Measurements from ENCODE around the gene COLEC11.

COLEC11 gene

DNA sequence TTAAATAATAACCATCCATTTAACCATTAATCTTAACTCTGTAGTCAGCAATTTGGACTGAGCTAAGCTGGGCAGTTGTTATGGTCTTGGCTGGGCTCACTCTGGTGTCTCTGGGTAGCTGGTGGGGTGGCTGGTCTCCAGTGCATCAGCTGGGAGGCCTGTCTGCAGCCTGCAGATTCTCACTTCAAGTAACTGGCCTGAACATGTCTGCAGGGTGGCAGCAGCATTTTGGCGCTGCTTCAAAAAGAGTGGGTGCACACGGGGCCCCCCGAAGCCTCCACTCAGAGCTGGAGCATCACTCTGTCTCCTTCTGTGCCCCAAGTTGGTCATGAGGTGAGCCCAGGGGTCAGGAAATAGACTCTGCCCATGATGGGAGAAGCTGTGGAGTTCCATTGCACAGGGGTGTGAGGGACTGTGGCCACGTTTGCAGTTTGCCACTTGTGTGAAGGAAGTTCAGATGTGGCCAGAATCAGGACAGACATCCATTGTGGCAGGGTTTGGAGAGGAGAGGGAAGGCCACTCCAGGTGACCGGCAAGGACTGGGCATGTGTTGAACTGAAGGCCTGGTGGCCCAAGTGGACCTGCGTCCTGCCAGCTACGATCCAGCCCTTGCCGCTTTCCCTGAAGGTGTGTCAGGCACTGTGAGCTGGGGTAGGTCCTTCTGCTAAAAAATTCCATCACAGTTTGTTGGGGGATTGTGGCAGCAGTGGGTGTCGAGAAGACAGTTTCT lies 58.1 kb downstream of the COLEC11 start:
- TF ChIP-seq, protein P1, sequence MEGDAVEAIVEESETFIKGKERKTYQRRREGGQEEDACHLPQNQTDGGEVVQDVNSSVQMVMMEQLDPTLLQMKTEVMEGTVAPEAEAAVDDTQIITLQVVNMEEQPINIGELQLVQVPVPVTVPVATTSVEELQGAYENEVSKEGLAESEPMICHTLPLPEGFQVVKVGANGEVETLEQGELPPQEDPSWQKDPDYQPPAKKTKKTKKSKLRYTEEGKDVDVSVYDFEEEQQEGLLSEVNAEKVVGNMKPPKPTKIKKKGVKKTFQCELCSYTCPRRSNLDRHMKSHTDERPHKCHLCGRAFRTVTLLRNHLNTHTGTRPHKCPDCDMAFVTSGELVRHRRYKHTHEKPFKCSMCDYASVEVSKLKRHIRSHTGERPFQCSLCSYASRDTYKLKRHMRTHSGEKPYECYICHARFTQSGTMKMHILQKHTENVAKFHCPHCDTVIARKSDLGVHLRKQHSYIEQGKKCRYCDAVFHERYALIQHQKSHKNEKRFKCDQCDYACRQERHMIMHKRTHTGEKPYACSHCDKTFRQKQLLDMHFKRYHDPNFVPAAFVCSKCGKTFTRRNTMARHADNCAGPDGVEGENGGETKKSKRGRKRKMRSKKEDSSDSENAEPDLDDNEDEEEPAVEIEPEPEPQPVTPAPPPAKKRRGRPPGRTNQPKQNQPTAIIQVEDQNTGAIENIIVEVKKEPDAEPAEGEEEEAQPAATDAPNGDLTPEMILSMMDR (IDR thresholded peaks at IDR 0.05) = no peak

DNA sequence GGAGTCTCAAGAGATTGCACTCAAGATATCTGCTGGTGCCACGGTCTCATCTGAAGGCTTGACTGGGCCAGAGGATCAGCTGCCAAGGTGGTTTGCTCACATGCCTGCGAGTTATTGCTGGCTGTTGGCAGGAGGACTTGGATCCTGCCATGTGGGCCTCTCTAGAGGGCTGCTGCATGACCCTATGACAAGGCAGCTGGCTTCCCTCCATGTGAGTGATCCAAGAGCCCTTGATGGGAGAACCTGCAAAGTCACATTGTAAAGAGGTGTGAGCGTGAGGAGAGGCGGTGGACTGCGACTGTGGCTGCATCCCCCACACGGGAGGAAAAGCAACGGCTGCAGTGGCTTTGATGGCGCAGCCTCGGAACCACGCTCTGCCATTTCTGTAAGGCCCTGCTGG lies 59.1 kb downstream of the COLEC11 start:
- TF ChIP-seq, protein P1 (IDR thresholded peaks at IDR 0.05) = no peak

DNA sequence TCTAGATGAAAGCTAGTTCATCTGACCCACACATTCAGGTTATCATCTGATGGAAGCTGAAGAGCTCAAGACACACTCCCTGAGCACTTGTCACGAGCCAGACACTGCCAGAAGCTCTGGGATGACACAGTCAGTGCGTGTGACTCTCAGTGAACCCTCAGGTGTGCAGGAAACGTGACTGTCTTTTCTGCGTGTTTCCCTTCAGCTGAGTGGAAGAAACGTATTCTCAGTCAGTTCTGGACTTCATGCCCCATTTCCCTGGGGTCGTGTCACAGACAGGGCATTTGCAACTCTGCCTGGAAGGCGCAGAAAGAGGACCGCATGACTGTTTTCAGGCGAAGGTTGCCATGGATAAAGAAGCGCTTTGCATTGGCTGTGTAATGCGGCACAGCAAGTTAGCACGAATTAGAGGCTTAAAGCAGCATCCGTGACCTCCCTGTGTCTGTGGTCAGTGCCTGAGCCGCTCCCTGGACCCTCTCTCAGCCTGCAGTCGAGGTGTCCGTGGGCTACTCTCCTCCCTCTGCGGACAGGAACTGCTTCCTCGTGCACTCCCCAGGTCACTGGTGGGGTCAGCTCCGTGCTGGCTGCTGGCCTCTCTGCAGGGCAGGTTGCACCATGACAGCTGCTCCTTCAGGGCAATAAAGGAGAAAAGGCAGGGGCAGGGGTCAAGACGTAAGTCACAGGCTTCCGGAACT lies 59.8 kb downstream of the COLEC11 start:
- TF ChIP-seq, protein P1 (IDR thresholded peaks at IDR 0.05) = no peak

DNA sequence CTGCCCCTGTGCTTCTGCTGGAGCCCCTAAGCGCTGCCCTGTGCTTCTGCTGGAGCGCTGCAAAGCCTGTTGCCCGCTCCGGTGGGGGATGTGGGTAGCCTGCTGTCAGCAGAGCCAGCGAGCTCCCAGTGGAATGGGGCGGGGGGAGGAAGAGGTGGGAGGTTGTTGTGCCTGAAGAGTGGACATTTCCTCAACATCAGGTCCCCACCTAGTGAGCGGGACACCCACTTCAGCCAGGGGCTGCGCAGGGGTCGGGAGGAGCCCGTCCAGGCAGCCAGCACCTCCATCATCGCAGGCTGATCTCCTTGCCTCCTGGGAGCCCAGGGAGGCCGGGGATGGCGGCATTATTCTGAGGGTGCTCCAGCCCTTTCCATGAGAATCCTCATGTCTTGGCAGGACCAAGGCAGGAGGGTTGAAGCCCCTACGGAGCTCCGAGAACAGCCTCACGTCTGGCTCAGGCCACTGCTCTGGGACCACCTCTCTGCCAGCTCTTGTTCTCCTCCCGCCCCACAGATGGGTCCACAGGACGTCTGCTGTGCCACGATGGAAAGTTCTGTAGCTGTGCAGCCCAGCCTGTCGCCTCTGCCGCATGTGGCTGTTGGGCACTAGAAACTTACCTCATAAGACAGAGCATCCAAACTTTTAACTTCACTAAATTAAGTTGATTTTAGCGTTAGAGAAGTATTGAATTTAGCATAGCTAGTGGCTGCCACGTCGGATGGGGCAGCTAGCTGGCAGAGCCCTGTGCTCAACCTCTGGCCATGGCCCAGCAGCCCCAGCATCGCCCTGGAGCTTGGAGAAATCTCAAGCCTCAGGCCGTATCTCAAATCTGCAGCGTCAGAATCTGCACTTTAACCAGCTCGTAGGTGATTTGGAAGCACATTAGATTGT lies 61.2 kb downstream of the COLEC11 start:
- TF ChIP-seq, protein P1 (IDR thresholded peaks at IDR 0.05) = no peak

DNA sequence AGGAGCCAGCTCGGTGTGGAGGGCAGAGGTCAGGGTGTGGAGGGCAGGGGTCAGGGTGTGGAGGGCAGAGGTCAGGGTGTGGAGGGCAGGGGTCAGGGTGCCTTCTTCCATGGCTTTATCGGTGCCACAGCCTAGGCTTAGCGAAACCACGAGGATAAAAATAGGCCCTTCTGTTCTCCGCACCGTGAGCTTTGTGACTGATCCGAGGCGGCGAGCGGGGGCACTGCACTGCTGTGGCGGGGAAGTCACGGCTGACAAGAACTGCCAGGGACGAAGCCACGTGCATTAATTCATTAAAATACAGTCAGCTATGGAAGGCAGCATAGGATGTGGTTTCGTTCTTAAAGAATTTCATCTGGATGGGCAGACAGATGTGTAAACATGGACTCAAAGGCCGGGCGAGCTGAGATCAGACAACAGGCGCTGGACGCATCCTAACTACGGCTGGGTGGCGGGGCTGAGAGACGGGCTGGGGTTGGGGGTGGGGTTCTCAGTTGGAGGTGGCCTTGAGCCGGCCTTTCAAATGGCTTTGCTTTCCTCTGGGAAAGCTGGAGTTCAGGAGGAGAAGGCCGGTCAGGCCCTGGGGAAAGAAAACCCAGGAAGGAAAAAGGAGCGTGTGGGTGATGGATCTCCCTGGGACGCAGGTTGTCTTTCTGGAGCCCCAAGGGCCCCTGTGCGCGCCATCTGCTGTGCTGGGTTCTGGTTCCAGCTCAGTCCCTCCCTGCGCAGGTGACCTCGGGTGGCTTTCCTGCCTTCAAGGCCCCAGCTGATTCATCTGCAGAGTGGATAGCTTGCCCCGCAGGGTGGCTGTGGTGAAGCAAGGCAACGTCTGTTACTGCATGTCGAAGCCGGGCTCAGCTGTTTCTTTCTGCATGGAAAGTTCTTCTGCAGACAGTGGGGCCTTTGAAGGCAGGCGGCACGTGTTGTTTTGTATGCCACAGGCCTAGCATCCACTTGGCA lies 62.1 kb downstream of the COLEC11 start:
- TF ChIP-seq, protein P1 (IDR thresholded peaks at IDR 0.05) = no peak

DNA sequence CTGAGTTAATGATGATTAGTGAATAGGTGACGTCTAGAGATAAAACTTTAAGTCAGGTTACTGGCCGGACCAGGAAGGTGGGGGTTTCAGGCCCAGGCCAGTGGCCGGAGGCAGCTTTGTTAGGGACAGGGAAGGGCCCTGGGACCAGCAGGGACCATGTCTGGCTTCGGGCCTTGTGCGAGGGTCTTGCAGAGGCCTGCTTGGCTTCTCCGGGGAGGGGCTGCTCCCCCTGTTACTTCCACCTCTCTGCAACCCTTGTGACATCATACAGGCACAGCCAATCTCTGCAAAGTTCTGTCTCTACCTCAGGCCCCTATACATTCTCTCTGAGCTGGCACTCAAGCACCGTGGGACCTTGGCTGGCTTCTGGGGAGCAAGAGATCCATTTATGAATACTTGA lies 63.0 kb downstream of the COLEC11 start, which contains the start of gene ALLC:
TSS of gene ALLC (plus strand) at position 320 of the 400 bp plus-strand sequence. CDS start 12,958 bp downstream, outside the sequence.
- TF ChIP-seq, protein P1 (IDR thresholded peaks at IDR 0.05) = no peak

Data from LNCAP (cell line).